Breast epithelium (tissue), 3 donors: ENCODE data around the gene NUP210.

ENCODE experiments used
- POLR2A ChIP-seq: fragments of 450-650 bp; IDR thresholded peaks from one replicate; pipeline ENCODE4 v1.6.1; 2016; ENCODE audit warnings: antibody characterized with exemption, mild to moderate bottlenecking, moderate library complexity
- POLR2AphosphoS5 ChIP-seq, 3 donors: sonication (generic); formaldehyde crosslinking; IDR thresholded peaks; one replicate each; pipeline ENCODE4 v1.6.1; 2017; ENCODE audit warnings: antibody characterized with exemption in 3 of 3
- TF ChIP-seq, protein P1 (sequence below), 3 donors: fragments of 450-650 bp; IDR thresholded peaks; one replicate each; pipeline ENCODE4 v1.5.1; 2016 to 2017; ENCODE audit warnings: antibody characterized with exemption in 3 of 3, mild to moderate bottlenecking in 3 of 3, moderate library complexity in 3 of 3

DNA sequence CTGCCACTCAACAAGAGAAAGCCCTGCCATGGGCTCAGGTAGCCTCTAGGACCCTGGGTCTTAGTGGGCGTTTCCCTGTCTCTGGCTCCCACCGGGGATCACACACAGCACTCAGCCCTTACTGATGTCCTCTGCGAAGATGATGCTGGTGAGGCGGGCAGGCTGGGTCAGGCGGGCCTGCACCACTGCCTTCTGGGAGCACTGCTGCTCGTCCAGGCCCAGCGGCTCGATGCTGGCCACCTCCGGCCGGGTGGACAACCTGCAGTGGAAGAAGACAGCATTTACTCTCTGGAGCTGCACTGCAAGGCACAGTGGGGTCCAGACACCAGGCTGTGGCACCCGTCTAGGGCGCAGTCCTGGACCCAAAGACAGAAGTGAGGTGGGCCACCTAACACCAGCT, 20.5 kb downstream of the NUP210 start:
- TF ChIP-seq, protein P1, sequence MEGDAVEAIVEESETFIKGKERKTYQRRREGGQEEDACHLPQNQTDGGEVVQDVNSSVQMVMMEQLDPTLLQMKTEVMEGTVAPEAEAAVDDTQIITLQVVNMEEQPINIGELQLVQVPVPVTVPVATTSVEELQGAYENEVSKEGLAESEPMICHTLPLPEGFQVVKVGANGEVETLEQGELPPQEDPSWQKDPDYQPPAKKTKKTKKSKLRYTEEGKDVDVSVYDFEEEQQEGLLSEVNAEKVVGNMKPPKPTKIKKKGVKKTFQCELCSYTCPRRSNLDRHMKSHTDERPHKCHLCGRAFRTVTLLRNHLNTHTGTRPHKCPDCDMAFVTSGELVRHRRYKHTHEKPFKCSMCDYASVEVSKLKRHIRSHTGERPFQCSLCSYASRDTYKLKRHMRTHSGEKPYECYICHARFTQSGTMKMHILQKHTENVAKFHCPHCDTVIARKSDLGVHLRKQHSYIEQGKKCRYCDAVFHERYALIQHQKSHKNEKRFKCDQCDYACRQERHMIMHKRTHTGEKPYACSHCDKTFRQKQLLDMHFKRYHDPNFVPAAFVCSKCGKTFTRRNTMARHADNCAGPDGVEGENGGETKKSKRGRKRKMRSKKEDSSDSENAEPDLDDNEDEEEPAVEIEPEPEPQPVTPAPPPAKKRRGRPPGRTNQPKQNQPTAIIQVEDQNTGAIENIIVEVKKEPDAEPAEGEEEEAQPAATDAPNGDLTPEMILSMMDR (IDR thresholded peaks at IDR 0.05), result no peak
- TF ChIP-seq POLR2AphosphoS5 (IDR thresholded peaks at IDR 0.05), result no peak
- TF ChIP-seq POLR2A, result no peak
